GM04503 (cell line): ENCODE measurements around the gene MPO.

ENCODE experiments used
- DNase-seq: peaks from one replicate; pipeline ENCODE4 v3.0.0-alpha.2; 2012; ENCODE audit warnings: low read depth

The MPO gene

DNA sequence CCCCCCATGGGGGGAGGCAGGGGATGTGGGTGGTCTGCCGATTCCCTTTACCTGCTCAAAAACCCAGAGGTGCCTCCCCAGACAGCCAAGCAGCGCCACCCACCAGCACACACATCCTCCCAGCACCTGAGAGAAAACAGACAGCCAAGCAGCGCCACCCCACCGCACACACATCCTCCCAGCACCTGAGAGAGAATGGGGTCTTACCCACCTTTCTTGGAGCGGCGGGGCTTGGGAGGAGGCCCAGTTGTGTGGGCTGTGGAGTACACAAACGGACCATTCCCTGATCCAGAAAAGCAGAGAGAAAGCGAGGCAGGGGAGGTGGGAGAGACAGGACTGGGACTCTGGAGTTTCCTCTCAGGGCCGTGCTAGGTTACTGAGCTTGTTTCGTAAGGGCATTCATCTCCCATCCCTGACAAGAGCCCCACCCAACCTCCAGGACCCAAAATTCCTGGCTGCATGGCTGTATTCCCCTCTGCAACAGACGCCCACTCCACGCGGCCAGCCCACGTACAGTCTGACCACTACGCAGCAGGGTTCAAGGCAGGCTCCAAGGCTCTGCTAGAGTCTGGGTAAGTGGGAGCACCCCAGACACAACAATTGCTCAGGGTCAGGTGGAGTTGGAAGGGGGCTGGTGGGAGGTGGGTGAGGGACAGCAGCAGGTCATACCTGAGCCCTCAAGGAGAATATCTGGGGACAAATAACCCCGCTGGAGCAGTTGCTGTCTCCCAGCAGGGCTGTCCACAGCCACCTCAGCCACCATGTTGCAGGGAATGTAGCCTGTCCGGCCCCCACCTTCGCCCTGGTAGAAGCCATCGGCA lies 25.6 kb upstream of the MPO start:
- no peak for DNase-seq

DNA sequence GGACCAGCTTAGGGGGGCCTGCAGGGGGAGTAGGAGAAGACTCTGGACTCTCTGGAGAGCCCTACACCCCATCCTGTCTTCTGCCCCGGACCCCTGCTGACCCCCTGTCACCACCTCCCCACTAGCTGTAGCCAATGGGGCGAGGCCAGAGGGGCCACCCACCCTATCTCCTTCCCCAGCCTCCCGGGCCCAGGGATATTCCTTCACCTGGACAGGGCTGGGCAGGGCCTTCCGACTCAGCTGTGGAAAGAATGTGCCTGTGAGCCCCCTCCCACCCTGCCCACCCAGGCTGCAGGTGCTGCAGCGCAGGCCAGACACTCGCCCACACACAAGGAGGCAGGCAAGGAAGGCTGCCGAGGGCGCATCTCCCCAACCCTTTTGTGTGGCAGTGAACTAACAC lies 24.9 kb upstream of the MPO start:
- DNase-seq = no peak

DNA sequence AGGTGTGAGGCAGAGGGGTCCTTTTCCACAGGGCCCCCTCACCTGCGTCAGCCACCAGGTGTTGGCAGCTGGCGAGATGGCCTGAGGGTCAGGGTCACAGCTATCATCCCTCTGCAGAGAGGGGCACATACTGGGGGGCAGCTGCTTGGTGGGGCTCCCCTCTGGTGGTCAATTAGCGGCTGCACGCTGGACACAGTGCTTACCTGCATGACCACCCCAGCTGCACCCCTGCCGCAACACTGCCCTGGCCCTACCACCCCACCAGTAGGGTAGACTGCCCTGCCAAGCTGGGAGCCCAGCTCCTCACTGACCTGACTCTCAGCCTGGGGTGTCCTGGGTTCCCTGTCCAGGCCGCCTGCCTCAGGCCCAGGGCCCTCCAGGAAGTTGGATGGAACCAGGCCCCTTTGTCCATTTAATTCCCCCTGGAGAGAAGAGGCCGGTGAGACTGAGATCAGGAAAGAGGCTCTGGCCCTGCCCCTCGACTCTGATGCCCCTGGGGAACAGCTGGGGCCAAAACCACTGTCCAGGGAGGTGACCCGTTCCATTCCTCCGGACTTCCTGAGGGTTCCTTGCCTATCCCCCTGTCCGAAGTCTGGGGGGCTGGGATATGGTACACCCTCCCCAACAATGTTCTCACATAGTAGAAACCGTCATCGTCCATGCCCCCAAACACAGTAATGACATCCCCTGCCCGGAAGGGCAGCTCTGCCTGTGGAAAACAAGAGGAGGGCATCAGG lies 24.2 kb upstream of the MPO start:
- no peak for DNase-seq

DNA sequence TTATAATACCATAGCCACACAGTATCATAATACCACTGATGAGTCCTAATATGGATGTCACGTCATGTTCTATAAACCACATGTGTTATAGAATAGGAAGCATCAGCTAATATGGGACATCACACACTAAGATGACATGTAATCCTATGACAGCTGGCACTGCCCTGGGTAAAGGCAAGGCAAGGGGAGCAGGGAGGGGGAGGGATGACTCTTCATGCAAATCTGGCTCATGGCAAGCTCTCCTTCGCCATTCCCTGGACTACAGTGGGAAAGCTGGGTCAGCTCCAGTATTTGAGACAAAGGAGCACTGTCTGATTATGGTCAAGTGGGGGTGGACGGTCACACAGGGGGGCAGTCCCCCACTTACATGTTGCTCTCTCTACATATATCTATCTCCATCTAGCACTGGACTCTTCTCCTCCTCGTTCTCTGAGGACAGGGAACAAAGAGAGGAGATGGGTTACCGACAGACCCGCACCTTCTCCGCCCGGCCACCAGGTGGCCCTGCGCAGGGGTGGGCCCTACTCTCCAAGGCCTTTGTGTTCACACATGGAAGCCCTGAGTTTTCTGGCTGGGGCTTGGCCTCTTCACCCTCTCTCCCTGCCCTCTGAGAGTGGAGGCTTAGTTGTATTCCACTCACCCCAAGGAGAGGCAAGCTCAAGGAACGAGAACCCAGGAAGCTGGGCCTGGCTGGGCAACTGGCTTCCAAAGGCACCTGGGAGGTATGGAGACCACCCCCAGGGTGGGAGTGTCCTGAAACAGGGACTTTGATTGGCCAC lies 23.4 kb upstream of the MPO start:
- no peak for DNase-seq

DNA sequence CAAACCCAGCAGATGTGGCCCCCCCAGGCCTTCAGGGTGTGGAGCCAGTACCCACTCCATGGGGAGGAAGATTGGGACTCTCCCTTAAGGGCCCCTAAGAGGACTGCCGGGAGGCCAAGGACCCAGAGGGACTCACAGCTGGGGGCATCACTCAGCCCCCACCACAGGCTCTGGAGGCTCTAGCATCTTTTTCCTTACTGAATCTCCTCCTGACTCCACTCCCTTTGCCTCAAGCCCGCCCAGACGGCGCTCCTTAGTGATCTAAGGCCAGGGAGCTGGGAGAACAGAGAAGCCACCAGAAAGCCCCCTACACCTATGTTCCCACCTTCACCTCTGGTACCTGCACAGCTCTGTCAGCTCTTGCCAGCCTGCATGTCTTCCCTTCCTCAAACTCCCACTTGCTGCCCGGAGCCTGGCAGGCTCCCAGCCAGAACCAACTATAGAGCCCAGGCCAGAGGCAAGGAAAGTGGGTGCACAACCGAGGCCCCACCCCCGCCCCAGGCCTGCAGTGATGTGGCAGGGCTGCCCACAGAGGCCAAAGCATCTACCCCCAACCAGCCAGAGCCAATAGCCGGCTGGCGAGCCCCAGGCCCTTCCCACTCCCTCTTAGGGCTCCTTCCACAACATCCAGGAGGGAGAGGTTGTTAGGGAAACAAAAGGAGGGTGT lies 22.3 kb upstream of the MPO start:
- DNase-seq = no peak

DNA sequence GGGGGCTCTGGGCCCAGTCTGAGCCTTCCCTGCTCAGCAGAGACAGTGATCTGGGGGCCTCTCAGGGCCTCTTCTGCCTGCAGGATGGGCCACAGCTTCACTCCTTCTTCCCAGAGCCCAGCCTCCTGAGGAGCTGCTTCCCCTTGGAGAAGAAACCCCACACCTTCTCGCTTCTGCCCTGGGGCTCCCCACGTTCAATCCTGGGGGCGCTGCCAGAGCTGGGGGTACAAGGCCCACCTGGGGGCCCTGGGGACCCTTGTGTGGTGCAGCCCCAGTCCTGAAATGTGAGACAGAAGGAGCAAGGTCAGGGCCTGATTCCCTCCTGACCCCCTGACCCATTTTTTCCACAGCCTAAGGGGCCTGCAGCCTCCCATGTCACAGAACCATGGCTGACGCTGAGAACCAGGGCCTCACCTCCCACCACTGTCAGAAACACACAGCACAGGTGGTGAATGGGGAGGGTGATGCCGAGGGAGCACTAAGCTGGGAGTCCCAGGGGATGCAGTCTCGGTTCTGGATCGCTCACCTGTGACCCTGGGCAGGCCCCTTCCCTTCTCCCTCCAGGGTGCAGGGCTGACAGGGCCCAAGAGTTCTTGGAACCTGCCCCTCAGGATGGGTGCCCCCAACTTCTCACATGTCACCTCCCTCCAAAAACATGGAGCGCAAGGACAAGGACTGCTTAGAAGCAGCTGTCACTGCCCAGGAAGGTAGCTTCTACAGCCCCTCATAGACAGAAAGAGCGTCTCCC lies 21.6 kb upstream of the MPO start:
- no peak for DNase-seq

DNA sequence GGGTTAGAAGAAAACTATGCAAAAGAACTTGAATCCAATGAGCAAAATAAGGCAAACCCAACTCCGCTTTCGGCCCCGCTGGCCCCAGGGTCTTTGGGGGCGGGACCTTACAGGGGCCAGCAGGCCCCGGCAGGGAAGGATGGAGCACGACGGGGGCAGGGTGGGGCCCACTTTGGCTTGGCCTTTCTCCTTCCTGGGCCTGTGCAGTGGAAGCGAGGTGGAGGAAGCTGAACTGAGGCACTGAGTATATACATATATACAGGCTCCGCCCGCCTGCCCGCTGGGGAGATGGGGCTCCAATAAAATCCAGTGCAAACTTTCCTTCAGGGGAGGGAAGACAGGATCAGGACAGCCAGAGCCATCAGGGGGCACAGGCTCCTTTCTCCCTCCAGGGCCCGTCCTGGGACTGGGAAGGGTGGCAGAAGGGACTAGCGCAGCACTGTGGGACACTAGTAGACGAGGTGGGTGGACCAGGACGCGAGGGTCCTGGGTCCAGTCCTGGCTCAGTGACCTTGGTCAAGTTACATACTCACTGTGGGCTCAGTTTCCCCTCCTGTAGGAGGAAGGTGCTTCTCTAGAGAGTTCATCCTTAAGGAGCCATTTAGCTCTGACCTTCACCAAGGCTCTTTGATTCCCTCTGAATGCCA lies 20.9 kb upstream of the MPO start:
- no peak for DNase-seq

DNA sequence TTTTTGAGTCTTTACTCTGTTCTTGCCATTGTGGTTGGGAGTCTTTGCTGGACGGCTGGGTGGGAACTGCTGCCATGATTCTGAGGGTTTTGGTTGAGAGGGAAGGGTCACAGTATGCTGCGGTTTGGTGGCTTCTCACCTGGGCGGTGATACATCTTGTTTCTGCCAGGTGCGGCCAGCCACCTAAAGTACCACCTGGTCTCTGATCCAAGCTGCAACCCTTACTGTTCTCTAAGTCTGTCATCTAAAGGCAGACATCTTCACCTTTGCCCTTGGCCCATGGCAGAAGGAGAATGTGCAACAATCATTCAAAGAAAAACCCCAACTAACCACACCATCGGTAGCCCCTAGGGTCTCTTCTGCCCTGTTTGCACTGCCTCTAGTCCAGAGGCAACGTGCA lies 19.6 kb upstream of the MPO start:
- no peak for DNase-seq

DNA sequence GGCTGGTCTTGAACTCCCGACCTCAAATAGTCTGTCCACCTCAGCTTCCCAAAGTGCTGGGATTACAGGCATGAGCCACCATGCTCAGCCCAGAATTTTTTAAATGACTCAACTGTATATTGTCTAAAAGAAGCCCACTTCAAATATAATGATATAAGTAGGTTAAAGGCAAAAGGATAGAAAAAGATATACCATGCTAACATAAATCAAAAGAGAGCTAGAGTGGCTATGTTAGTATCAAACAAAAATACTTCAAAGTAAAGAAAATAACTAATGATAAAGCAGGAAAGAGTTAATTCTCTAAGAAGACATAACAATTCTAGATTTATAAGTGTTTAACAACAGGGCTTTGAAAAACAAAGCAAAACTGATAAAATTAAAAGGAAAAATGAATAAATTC lies 13.3 kb upstream of the MPO start:
- DNase-seq = no peak

DNA sequence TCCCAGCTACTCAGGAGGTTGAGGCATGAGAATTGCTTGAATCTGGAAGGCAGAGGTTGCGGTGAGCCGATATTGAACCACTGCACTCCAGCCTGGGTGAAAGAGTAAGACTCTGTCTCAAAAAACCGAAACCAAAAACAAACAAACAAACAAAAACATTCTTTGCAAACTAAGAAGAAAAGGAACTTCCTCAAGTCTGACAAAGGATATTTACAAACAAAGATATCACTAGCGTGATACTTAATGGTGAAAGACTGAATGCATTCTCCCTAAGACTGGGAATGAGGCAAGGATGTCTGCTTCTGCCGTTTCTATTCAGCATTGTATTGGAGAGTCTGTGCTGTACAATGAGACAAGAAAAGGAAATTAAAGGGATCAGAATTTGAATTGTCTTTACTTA lies 10.5 kb upstream of the MPO start:
- DNase-seq = no peak

DNA sequence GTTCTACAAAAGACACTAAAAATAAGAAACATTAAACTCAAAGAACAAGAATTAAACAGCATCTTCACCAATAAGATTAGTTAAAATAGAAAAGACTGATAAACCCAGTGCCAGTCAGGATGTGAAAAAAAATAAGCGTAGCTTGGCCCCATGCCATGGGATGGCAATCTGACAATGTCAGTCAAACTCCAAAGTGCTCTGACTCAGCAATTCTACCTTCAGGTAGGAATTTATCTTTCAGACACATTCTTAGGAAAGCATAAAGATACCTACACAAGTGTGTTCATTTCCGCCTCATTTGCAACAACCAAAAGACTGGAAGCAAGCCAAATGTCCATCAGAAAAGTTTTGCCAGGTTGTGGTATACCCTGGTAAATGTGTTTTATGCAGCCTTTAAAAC lies 9.1 kb upstream of the MPO start:
- no peak for DNase-seq

DNA sequence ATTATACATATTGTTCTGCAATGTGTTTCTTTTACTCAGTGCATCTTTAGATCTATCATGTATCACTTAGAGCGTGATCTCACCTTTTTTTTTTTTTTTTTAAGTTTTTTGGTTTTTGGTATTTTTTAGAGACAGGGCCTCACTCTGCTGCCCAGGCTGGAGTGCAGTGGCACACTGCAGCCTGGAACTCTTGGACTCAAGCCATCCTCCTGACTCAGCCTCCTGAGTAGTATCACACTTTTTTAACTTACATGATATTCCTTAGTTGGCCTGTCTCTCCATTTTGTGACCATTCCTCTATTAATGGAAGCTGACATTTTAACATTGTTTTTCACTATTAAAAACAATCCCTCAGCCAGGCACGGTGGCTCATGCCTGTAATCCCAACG lies 4.7 kb upstream of the MPO start:
- no peak for DNase-seq

DNA sequence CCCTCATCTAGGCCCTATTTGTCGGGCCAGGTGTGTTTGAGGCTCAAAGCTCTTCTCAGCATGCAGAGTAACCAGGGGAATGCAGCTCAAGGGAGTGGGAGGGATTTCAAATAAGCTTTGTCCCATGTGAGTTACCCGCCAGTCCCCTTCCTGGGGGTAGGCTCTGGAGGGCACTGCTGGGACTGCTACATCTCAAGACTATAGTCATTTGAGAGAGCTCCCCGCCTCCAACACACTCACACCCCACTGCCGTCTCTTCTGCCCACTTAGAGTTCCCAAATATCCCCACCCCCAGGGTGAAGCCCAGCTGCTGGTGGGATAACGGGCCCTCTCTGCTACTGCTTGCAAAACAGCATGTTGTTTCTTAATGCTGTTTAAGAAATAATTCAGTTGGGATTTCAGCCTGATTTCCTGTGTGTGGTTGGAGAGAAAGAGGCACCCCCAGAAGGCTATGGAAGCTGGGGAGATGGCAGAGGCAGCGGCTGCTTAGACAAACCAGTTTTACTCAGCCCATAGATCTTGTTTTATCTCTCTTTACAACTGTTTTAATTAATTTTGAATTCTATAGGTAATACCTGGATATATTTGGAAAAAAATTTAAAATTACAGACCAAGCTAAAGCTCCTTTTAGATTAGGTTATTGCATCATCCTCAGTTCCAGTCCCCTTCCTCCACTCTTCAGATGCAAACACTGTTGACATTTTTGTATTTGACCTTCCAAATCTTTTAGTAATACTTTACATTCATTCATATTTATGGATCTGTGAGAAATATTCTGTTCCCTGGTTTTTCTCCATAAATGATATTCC lies 4.1 kb upstream of the MPO start:
- no peak for DNase-seq

DNA sequence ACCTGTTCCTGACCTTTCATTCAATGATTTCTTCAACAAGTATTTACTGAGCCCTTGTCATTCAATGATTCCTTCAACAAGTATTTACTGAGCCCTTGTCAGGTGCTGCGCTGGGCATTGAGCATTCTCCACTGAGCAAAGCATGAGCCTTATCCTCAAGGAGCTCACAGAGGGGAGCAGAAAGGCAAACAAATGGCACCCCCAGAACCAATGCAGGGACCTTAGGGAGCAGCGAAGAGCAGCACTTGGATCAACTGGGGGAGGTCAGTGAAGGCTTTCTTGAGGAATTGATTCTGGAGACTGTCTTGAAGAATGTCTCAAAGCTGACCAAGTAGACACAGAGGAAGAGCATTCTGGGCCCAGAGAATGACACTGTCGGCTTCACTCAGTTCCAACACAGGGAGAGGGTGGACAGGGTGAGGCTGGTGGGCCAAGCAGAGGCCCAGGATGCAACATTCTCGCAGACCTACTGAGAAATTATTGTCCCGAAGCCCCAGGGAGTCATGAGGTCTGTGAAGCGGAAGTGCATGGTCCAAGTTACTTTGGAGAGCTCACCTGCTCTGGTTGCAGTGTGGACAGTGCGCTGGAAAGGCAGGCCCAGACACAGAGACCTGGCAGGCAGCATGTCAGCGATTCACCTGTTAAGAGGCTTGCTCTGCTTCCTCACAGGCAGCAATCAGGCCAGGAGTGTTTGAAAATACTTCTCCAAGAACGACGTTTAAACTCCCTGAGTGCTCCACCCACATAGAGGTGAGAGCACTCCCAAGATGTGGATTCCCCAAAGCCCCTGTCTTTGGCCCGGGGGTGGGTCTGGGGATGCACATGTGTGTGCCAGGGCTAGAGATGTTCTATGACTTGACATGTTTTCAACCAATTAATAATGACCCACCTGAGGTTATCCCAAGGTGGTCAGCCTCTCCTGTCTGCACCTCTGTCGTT lies 3.2 kb upstream of the MPO start:
- DNase-seq = no peak

DNA sequence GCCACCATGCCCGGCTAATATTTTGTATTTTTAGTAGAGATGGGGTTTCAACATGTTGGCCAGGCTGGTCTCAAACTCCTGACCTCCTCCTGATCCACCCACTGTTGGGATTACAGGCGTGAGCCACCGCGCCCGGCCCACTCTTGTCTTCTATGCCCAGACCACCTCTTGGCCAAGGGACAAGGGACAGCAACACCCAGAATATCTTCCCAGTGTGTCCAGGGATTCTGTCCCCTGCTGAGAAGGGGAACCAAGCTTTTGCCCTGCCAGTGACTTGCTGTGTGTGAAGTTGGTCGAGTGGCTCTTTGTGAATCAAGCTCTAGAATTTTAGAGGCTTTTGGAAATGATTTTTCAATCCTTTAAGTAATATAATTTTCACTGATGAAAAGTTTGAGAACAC lies 1.7 kb upstream of the MPO start:
- DNase-seq = no peak

DNA sequence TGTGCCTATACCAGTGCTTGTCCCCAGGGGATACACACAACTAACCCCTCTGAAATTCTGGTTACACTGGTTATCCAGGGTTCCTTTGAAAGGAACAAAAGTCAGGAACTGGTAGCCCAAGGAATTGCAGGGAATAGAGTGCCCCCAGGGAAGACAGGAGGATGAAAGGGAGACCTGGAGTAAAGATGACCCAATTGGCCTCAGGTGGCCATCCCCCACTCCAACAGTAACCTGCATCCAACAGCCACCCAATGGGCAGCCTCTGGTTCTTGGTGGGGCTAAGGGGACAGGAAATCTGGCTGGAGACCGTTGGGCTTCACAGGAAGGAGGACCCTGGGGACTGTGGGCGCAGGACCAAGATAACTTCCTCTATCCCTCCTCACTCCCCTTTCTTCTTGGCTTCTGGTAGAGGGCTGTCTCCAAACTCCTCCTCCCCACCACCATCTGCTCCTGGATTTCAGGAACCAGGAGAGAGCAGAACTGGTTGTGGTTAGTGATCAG lies 826 bp upstream of the MPO start:
- no peak for DNase-seq

DNA sequence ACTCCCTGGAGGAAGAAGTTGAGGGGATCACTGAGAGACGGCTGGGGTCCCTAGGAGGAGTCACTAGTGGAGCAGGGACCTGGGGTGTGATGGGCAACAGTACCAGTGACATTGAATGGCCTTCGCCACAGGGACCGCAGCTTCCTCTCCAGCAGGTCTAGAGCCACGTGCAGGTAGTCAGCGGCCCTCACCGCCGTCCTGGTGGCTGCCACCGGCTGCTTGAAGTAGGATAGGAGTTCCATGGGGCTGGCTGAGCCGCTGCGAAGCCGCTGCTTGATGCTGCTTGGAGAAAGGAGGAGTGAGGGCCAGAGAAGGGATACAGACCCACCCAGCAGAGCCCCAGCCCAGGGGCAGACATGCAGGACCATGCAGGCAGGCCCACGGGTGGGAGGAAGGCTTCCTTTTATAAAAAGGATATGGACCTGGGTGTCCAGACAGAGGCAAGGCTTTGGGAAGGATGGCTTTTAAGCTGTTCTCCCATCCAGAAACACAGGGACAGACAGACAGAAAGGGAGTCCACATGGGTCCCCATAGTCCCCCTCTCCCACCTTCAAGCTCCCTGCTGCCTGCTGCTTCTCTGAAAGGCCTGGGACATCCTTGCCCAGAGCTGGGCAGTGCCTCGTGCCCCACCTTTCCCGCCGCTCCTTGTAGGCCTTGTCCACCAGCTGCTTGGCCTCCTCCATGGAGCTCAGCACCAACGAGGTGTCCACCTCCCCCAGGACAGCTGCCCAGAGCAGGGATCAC lies 827 bp downstream of the MPO start:
- DNase-seq = no peak

DNA sequence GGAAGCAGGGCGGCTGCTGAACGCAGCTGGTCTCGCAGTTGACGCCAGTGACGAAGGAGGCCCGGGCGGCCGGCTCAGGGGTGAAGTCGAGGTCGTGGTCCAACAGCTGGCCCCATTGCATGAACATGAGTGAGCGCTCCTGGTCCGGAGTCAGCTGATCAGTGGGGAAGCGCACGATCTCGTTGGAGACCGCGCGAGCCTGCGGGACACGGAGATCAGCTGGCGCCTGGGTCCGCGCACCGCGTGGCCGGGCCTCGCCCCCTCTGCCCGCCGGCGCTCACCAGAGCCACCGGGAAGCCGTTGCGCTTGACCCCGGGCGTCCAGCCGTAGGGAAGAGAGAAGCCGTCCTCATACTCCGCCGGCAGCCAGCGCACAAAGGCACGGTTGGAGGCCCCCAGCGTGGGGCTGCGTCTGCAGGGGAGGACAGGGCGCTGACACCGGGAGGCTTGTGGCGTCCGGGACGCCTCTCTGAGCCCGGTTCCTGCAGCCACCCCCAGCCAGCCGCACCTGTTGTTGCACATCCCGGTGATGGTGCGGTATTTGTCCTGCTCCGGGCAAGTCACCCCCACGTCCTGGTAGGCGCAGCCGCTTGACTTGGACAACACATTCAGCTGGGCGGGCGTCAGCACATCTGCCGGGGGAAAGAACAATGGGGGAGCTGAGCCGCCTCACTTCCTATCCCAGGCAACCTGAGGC lies 1.6 kb downstream of the MPO start:
- DNase-seq = no peak
